Peyer's patch (tissue), 4 donors: ENCODE data around the gene IRAK4. TPM values are rescaled to one million over a fixed set of nuclear protein-coding genes. Genes with fewer than 3 reads are reported as not detected.

Experiments used
- DNase-seq, 3 donors: peaks; one replicate each; pipeline ENCODE4 v3.0.0-alpha.2; 2017 to 2019
- H3K27ac ChIP-seq, 4 donors: fragments of 200-600 bp; sonication (generic); one replicate each; pipeline ENCODE4 v1.5.1; 2016 to 2019
- H3K27me3 ChIP-seq, 2 donors: fragments of 200-600 bp; sonication (generic); one replicate each; pipeline ENCODE4 v1.5.1; 2019
- H3K36me3 ChIP-seq, 3 donors: fragments of 200-600 bp; sonication (generic); one replicate each; pipeline ENCODE4 v1.5.1; 2016 to 2019
- H3K4me1 ChIP-seq, 4 donors: fragments of 200-600 bp; sonication (generic); one replicate each; pipeline ENCODE4 v1.5.1; 2016 to 2019
- H3K4me3 ChIP-seq, 4 donors: fragments of 200-600 bp; sonication (generic); 1 replicate in 3 of 4; 2 replicates in 1 of 4; pipeline ENCODE4 v1.5.1; 2016 to 2019; ENCODE audit warnings: mild to moderate bottlenecking in 1 of 4
- H3K9me3 ChIP-seq, 4 donors: fragments of 200-600 bp; sonication (generic); one replicate each; pipeline ENCODE4 v1.5.1; 2016 to 2019; ENCODE audit warnings: mild to moderate bottlenecking in 1 of 4
- CTCF ChIP-seq, 6 experiments: fragments of 450-650 bp in 4 of 6; fragments of 200-600 bp in 2 of 6; sonication (generic) in 1 of 6; IDR thresholded peaks; one replicate each; pipeline ENCODE4 v1.5.1; 2017 to 2019; ENCODE audit warnings: antibody characterized with exemption in 6 of 6, mild to moderate bottlenecking in 3 of 6, moderate library complexity in 1 of 6
- POLR2A ChIP-seq, 2 donors: fragments of 450-650 bp; IDR thresholded peaks; one replicate each; pipeline ENCODE4 v1.5.1; 2017; ENCODE audit warnings: antibody characterized with exemption in 2 of 2, mild to moderate bottlenecking in 2 of 2, moderate library complexity in 2 of 2
- total RNA-seq, 4 donors: library from RNA; depleted of rRNA; stranded (reverse); fragments of >200 nt; gene quantifications; one replicate each; pipeline ENCODE4 v1.1.0, GENCODE V29; 2016

Gene IRAK4
- total RNA-seq, 4 donors from 2014 or later, result 28.9 to 49.5 (median 41.3) TPM

- no peak for DNase-seq
- Histone ChIP-seq H3K4me1 (peaks cover 0 to 6% (median 2%) of the 10 kb centered on the region in 4 donors), H3K27ac (peak overlapping the region; percentile 83 to 97 (median 94)), H3K27me3 (no peaks in the 10 kb centered on the region), H3K4me3 (peak overlapping the region; percentile 61 to 97 (median 80)), H3K36me3 (no peaks in the 10 kb centered on the region), H3K9me3 (no peaks in the 10 kb centered on the region)
- no peak for TF ChIP-seq CTCF (IDR thresholded peaks at IDR 0.05)
- TF ChIP-seq POLR2A (IDR thresholded peaks at IDR 0.05), result no peak
Measured at GRCh38 chr12:43836475-43836989, 77.8 kb downstream of the IRAK4 start.

Other genes with a start within 250 kb of the IRAK4 start
- gene ADAMTS20, start 206.7 kb upstream of the IRAK4 start, total RNA-seq, result not detected
- 10 to 100 TPM in 2 of 4 donors, 1 to 10 TPM in 2; 5.4 to 22.3 (median 9.9) TPM for gene PUS7L, start 161 bp upstream of the IRAK4 start, total RNA-seq
- gene TWF1, start 47.4 kb downstream of the IRAK4 start, total RNA-seq, result 100 to 1,000 TPM in 1 of 4 donors, 10 to 100 TPM in 3; 40.9 to 126 (median 64.0) TPM
- gene TMEM117, start 77.1 kb downstream of the IRAK4 start, total RNA-seq, result 10 to 100 TPM; 10.7 to 60.1 (median 51.9) TPM